Neutrophil (primary cell): ENCODE results near the gene POLD4.

Experiments
- H3K27ac ChIP-seq: fragments of 200-600 bp; sonication (generic); 2 replicates; pipeline ENCODE4 v1.5.1; 2016; ENCODE audit warnings: mild to moderate bottlenecking, moderate library complexity
- H3K27me3 ChIP-seq: fragments of 200-600 bp; sonication (generic); 2 replicates; pipeline ENCODE4 v1.6.0; 2016; ENCODE audit warnings: mild to moderate bottlenecking
- H3K36me3 ChIP-seq: fragments of 200-600 bp; sonication (generic); 2 replicates; pipeline ENCODE4 v1.5.1; 2017
- H3K4me1 ChIP-seq, 2 experiments: fragments of 200-600 bp in 1 of 2; sonication (generic) in 1 of 2; 1 replicate in 1 of 2; 2 replicates in 1 of 2; pipeline versions ENCODE4 v1.5.1 to v1.6.1; 2013 to 2016; ENCODE audit warnings: low read depth in 1 of 2, low read length in 1 of 2, mild to moderate bottlenecking in 1 of 2, moderate library complexity in 1 of 2; ENCODE audit not compliant: control insufficient read depth in 1 of 2, insufficient read depth in 1 of 2
- H3K4me3 ChIP-seq, 2 experiments: fragments of 200-600 bp in 1 of 2; sonication (generic) in 1 of 2; 1 replicate in 1 of 2; 2 replicates in 1 of 2; pipeline ENCODE4 v1.5.1; 2013 to 2016; ENCODE audit warnings: low read depth in 1 of 2, low read length in 1 of 2, mild to moderate bottlenecking in 1 of 2, moderate library complexity in 1 of 2
- H3K9me3 ChIP-seq: fragments of 200-600 bp; sonication (generic); 2 replicates; pipeline ENCODE4 v1.5.1; 2016
- TF ChIP-seq, protein P1 (sequence below): fragments of 200-600 bp; sonication (generic); IDR thresholded peaks from 2 replicates; pipeline ENCODE4 v1.5.1; 2016; ENCODE audit warnings: antibody characterized with exemption

POLD4 gene

DNA sequence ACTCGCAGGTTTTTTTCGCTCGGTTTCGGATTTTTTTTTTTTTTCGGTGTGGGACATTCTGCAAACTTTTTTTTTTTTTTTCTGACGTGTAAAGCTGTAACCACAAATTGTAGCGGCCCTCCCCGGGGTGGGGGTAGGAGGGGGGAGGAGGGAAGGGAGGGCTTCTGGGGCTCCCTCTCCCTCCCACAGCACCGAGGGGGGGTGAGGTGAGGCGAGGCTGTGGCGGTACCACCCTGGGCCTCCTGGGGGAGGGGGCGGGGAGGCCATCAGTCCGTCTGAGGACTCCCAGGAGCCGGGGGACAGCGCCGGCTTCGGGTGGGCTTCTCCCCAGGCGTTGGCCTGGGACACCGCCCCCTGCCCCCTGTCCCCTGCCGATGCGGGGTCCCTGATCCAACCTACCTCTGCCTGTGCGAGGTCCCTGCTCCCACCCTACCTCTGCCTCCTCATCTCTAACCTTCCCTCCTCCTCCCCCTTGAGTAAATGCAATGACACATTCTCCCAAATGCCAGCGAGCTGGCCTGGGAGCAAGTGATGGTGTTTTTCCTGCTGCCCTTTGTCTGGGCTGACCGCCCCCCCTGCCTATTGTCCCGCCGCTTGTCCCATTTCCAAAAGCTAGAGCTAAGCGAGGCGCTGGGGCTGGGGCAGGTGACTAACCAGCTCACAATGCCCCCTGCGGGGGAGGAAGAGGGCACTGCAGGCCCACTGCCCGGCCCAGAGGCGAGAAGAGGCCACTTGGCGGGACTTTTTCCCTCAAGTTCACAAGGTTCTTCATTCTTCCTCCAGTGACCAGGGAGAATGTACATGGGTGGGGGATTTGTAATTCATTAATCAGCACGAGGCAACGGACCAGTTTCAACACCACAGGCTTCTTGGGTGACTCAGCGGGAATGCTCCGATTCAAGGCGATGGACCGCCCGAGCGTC is 20.6 kb upstream of the POLD4 start:
- TF ChIP-seq, protein P1, sequence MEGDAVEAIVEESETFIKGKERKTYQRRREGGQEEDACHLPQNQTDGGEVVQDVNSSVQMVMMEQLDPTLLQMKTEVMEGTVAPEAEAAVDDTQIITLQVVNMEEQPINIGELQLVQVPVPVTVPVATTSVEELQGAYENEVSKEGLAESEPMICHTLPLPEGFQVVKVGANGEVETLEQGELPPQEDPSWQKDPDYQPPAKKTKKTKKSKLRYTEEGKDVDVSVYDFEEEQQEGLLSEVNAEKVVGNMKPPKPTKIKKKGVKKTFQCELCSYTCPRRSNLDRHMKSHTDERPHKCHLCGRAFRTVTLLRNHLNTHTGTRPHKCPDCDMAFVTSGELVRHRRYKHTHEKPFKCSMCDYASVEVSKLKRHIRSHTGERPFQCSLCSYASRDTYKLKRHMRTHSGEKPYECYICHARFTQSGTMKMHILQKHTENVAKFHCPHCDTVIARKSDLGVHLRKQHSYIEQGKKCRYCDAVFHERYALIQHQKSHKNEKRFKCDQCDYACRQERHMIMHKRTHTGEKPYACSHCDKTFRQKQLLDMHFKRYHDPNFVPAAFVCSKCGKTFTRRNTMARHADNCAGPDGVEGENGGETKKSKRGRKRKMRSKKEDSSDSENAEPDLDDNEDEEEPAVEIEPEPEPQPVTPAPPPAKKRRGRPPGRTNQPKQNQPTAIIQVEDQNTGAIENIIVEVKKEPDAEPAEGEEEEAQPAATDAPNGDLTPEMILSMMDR = peak; percentile 77
- Histone ChIP-seq H3K36me3 (no peaks in the 10 kb centered on the region), H3K9me3 (no peaks in the 10 kb centered on the region), H3K4me3 (peak overlapping the region; percentile 63 to 76), H3K4me1 (peaks cover 46 to 60% of the 10 kb centered on the region in 2 experiments), H3K27ac (peak overlapping the region; percentile 82), H3K27me3 (peaks cover 12% of the 10 kb centered on the region)

DNA sequence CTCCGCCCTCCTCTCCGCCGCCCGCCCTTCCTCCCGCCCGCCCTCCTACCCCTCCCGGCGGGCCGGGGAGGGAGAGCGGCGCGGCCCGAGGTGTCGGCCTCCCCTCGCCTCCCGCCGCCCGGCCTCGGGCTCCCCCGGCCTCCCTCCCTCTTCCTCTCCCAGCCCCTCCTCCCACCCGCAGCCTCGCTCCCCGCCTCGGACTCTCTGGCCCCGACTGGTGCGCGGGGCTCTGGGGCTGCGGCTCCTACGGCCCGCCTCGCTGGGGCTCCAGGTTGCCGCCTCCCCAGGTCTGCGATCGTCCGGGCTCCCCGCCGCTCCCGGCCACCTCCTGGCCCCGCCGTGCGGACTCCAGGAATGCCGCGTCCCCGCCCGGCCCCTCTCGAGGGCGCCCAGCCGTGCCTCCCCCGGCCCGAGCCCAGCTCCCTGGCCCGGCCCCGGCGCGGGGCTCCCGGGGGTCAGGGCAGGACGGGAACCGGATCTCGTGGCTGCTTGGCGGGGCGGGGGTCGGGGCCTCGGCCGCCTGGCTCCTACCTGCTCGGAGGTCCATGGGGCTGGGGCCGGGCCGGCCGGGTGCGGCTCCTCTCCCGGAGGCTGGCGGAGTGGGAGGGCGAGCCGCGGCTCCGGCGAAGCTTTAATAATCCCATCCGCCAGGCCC is 19.8 kb upstream of the POLD4 start, which contains the start of gene CLCF1:
TSS of gene CLCF1 (minus strand) at position 606 of the 655 bp plus-strand sequence. CDS start at position 547, 59 bp downstream.
- peak within 1 kb of the TSS; percentile 82 for H3K27ac ChIP-seq
- H3K27me3 ChIP-seq = peaks cover 12% of the 10 kb centered on the region
- peaks cover 44 to 55% of the 10 kb centered on the region in 2 experiments for H3K4me1 ChIP-seq
- TF ChIP-seq, protein P1 = no peak
- peak within 1 kb of the TSS; percentile 63 to 76 for H3K4me3 ChIP-seq
- no peaks in the 10 kb centered on the region for H3K9me3 ChIP-seq
- no peaks in the 10 kb centered on the region for H3K36me3 ChIP-seq

DNA sequence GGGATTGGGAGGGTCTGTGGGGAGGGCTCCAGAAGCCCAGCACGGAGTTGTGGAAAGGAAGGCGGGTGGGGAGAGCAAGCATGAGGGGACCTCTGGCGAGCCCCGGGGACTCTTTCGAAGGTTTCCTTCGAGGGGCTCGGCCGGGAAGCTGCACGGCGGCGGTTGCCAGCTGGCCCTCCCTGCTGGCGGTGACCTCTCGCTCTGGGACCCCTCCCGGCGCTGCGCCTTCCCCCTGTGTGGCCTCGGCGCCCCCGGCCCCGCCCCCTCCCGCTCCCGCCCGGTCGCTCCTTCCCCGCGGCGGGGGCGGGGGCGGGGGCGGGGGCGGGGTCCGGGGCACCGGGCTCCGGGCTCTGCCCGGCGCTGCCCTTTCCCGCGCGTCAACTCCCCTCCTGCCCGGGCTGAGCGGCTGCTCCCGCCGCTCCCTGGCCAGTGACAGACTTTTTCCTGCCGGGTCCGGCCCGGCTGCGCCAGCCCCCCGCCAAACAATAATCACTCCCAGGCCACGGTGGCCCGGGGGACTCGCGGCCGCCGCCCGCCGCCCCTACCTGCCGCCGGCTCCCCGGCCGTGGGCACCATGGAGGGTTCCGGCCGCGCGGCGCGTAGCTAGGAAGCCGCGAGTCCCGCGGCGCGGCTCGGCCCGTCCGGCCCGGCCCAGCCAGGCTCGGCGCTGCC is 19.1 kb upstream of the POLD4 start:
- peaks cover 44 to 57% of the 10 kb centered on the region in 2 experiments for H3K4me1 ChIP-seq
- TF ChIP-seq, protein P1 = no peak
- H3K36me3 ChIP-seq = no peaks in the 10 kb centered on the region
- H3K27me3 ChIP-seq = peaks cover 12% of the 10 kb centered on the region
- peak overlapping the region; percentile 63 to 76 for H3K4me3 ChIP-seq
- H3K9me3 ChIP-seq = no peaks in the 10 kb centered on the region
- H3K27ac ChIP-seq = peak overlapping the region; percentile 82

DNA sequence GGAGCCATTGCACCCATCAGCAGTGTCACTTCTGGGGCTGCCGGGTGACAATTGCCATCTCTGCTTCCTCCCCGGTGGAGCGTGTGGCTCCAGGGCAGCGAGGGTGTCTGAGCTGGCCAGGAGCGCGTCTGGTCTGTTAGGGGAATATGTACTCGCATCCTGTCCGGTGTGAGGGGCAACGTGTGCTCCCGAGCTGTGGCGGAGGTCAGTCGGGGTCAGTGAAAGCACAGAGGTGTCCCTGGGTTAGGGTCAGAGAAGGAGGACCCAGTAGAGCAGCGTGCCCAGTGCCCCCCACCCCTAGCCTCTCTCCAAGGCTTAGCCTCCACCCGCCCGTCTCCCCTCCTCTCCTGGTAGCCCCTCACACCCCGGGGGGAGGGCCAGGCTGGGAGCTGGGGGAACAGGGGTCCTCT is 18.6 kb upstream of the POLD4 start:
- Histone ChIP-seq H3K27ac (peak overlapping the region; percentile 82), H3K36me3 (no peaks in the 10 kb centered on the region), H3K9me3 (no peaks in the 10 kb centered on the region), H3K4me1 (peaks cover 48 to 62% of the 10 kb centered on the region in 2 experiments), H3K27me3 (peaks cover 12% of the 10 kb centered on the region), H3K4me3 (peak overlapping the region; percentile 17 to 76)
- TF ChIP-seq, protein P1 = no peak

DNA sequence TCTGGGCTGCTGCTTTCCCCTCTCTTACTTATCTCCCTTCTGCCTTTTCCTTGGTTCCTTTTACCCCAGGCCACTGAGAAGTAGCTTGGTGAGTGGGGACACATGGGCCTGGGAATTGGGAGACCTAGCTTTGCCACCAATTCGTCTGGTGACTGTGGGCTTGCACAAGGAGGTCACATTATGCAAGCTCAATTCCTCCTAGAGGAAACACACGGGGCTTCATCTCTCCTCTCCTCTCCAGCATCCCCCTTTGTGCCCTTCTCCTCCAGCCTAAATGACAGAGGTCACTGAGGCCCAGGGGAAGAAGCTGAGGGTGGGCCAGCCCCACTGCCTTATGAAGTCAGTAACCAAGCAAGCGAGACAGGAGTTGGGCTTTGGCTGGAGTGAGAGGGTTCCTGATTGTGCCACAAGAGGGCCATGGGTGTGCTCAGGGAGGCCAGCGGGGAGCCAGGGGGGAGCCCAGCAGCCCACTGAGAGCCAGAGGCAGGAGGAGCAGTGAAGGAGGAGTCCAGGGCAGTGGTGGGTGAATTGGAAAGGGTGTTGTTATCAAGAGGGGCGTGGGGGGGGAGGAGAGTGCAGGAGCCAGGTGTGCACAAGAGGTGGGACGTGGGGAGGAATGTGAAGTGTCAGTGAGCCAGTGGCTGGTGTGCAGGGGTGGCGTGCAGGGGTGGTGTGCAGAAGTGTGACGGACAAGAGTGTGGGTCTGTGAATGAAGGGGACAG is 18.0 kb upstream of the POLD4 start:
- Histone ChIP-seq H3K9me3 (no peaks in the 10 kb centered on the region), H3K36me3 (no peaks in the 10 kb centered on the region), H3K27ac (peak overlapping the region; percentile 82), H3K27me3 (peaks cover 12% of the 10 kb centered on the region), H3K4me3 (peak overlapping the region; percentile 17 to 76), H3K4me1 (peaks cover 48 to 65% of the 10 kb centered on the region in 2 experiments)
- TF ChIP-seq, protein P1 = peak; percentile 46
